Stimulated activated CD4-positive, alpha-beta T cell treated with anti-CD3 and anti-CD28 coated beads, Interleukin-1b, Interleukin-23, amount 100 ng/mL, for 24 hours (primary cell): ENCODE measurements around the gene EVA1A.

ENCODE experiments used
- DNase-seq, 4 experiments: peaks; one replicate each; pipeline ENCODE4 v3.0.0-alpha.2; 2020; ENCODE audit warnings: low read depth in 4 of 4, low spot score in 1 of 4

The EVA1A gene

DNA sequence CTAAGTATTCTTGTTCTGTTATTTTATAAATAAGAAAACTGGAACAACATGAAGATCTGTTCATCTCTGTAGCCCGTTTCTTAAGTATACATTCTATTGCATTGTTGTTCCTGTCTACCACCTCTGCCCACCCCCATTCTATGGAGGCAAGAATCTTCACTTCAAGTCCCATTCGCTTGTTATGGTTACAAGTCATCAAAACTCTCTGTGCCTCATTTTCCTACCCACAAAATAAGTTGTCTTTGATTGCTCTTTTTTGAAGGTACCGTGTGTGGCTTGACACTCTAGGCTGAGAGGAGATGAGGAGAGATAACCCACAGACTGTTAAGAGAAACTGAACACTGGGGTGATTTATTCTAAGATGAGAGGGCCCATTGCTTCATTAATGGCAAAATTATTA is 2.9 kb upstream of the EVA1A start:
- no peak for DNase-seq

- no peak for DNase-seq
These were observed 1.8 kb upstream of the EVA1A start for GRCh38 chr2:75562513-75562864.

DNA sequence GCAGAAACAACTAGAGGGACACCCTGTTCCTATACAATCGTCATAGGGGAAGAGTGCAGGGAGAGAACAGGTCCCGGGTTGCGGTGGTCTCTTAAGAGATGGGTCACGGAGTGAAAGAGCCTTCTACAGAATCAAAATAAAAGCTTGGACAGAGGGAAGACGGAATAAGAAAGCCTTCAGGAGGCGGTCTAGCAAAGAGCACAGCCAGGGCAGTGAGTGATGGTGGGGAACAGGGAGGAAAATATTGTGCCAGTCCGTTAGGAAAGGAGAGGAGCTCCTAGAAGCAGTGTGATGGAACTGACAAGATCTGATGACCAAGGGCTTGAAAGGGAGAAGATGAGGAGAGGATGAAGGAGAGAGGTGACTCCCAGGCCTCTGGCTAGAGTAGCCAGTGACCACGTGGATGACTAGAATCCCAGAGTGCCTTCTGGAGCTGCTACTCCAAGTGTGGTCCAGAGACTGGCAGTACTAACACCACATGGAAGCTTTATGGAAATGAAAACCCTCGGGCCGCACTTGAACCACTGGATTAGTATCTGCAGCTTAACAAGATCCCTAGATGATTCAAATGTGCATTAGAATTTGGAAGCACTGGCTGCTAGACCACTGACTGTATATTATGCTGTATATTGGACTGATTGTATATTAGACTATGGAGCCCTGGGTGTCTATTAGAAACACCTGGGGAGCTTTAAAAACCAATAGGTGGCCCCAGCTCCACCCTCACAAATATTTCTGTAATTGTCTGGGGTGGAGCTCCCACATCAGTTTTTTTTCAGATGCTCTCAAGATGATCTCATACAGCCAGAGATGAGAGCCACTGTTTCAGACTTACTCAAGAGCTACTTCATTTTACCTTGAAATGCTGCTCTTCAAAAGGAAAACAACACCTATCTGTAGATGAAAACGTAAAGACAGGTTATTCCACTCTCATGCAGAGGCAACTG is 1.1 kb upstream of the EVA1A start:
- no peak for DNase-seq

GRCh38 chr2:75560022-75560767 is 544 bp downstream of the EVA1A start:
- DNase-seq = no peak

GRCh38 chr2:75559680-75560021 is 1.1 kb downstream of the EVA1A start:
- no peak for DNase-seq

- no peak for DNase-seq
These were observed 1.7 kb downstream of the EVA1A start for GRCh38 chr2:75558786-75559679.

DNA sequence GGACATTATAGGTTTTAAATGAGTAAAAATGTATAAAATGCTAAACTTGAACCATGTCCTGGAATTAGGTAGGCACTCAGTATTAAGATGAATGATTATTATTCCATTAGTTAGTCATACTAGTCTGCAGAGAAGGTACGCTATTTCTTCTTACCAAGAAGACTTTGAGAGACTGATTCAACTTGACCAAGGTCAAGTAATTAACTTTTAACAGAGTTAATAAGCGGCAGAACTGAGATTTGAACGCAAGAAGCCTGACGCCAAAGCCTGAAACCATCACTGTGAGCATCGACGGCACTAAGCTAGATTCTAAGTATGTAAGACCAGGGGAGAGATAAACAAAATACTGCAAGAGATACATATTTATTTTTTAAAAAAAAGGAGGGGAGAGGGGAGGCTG is 2.6 kb downstream of the EVA1A start:
- no peak for DNase-seq

GRCh38 chr2:75557474-75558133 is 3.1 kb downstream of the EVA1A start:
- no peak for DNase-seq

GRCh38 chr2:75556679-75557366 is 3.9 kb downstream of the EVA1A start:
- DNase-seq = no peak

DNA sequence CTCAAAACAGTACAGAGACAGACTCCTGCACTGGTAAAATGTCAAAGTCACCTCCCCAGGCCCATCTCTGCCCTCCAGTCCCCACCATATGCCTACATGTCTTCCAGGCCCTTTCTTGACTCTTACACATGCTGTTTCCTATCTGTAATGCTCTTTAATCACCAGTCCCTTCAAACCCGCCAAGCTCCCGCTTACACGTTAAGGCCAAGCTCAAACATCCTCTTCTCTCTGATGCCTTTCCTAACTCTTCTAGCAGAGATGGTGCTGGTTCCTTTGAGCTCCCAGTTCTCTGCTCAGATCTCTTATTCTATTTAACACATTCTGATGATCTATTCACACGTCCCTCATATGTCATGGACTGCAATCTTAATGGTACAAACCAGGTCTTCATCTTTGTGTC is 5.0 kb downstream of the EVA1A start:
- DNase-seq = no peak

DNA sequence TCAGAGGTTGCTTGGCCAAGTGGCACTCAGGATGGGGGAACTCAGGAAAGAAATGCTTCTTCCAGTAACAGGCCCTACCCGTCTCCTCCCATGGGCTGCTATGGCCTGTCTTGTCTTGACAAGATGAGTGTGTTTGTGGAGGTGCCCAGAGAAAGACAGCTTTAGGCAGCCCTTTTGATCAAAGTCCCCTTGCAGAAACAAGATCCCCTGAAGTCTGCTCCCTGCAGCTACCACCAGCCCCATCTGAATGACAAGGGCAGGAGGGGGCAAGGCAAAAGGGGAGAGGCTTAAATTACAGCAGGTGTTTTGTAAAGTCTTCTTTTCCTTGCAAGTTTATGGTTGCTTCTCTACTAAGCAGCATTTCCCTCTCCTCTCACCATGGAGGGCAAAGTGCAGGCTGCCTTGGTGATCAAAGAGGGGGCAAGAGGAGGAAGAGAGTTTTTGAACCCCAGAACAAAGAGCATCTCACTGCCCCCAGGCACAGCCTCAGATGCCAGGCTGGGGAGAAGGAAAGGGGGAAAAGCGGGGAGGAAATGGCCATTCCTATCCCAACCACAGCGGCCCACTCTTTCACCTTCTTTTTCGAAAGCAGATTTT is 6.7 kb downstream of the EVA1A start:
- no peak for DNase-seq

DNA sequence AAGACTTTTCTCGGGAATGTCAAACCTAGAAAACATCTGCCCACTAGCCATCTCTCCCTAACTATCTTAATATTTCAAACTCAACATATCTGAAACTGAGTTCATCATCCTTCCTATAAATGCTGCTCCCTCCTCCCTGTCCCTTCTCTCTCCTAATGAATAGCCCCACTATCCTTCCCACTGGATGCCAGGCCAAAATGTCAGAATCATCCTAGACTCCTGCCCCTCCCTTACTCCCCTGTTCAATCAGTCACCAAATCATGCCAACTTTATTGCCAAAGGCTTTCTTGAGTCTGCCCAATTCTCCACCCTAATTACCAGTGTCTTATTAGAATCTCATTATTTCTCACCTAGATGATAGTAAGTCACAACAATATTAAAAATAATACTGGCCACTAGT is 8.5 kb downstream of the EVA1A start:
- no peak for DNase-seq

DNA sequence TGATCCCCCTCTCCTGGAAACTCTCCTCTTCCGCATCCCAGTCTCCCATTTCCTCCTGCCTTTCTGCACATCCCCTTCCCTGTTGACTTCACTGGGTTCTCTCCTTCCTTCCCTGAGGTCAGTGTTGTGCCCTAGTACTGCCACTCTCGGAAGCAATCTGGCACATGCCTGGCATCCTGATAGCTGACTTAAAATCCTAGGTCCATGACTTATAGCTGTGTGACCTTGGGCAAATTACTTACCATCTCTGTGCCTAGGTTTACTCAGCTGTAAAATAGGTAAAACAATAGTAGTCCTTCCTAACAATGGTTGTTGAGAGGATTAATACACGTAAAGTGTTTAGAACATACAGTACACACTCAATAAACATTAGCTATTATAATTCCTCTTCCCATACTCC is 9.3 kb downstream of the EVA1A start:
- DNase-seq = no peak

GRCh38 chr2:75549401-75550253 is 11.1 kb downstream of the EVA1A start:
- DNase-seq = no peak

DNA sequence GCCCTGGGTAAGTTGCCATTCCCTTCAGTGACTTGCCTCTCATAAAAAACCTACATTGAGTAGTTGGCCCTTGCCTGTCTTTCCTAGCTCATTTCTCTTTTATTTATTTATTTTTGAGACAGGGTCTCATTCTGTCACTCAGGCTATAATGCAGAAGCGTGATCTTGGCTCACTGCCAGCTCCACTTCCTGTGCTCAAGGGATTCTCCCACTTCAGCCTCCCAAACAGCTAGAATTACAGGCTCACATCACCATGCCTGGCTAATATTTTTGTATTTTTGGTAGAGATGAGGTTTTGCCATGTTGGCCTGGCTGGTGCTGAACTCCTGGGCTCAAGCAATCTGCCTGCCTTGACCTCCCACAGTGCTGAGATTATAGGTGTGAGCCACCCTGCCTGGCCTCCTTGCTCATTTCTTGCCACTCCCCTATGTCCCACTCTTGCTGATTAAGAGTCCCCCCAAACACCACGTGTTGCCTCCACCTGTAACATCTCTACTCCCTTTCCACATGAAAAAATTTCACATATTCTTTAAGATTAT is 12.6 kb downstream of the EVA1A start:
- no peak for DNase-seq

DNA sequence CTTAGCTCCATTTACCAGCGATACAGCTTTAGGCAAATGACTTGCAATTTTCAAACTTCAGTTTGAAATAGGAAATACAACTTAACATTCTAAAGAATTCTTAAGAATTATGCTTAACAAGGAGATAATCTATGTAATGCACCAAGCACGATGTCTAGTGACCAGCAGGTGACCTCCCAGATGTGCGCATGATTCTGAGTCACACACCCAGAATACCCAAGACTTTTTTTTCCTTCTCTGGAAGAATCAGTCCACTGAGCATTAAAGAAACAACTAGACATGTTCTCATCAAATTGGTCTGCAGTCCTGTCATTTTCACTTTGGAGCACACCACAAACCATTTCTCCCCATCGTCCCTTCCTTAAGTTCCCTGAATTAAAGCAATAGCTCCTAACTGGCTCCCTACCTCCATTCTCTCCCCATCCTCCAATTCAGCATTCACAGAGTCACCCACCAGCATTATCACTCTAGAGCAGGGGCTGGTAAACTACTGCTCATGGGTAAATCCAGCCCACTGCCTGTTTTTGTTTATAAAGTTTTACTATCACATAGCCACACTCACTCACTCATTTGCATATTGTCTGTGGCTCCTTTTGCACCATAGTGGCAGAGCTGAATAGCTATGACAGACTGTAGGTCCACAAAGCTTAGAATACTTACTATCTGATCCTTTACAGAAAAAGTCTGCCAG is 13.2 kb downstream of the EVA1A start:
- DNase-seq = no peak

GRCh38 chr2:75545922-75546321 is 14.8 kb downstream of the EVA1A start:
- DNase-seq = no peak

GRCh38 chr2:75545387-75545786 is 15.4 kb downstream of the EVA1A start:
- no peak for DNase-seq
